HG03060 (cell line): ENCODE data around the gene HOMER1.

Source experiments
- ATAC-seq: cut with Tn5 transposase; IDR thresholded peaks from one replicate; pipeline ENCODE4 v1.9.1; 2021; ENCODE audit warnings: low read depth, moderate number of reproducible peaks; ENCODE audit not compliant: unreplicated experiment

HOMER1 gene, protein sequence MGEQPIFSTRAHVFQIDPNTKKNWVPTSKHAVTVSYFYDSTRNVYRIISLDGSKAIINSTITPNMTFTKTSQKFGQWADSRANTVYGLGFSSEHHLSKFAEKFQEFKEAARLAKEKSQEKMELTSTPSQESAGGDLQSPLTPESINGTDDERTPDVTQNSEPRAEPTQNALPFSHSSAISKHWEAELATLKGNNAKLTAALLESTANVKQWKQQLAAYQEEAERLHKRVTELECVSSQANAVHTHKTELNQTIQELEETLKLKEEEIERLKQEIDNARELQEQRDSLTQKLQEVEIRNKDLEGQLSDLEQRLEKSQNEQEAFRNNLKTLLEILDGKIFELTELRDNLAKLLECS

DNA sequence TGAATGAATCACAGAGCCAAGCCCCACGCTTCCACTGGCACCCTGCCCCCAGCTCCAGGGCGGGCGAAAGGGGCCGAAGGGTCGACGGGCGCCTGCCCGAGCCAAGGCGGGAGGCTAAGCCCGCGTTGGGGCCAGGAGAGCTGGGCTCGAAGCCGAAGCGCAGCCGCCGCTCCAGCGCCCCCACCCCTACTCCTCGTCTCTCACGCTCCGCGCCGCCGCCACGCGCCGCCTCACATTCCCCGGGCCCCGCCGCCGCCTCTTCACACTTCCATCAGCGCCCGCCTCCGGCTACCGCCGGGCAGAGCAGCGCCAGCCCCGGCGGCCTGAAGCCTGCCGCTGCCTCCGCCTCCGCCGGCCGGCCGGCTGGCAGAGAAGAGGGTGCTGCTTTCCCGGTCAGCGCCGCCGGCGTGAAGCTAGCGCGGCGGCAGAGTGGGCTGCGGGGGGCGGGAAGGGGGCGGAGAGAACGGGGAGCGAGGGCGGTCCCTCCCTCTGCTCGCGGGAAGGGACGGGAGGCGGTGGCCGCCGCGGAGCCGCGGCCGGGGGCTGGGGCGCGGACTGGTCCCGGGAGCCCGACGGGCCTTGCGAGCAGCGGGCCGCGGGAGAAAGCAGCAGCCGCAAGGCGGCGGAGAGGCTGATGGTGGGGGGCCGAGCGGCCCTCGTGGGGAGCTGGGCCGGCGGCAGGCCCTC is at the start of gene HOMER1:
HOMER1 (minus strand) TSS at position 431 of the 687 bp plus-strand sequence. CDS start 1,360 bp downstream, outside the sequence.
- ATAC-seq, result peak; percentile 19

DNA sequence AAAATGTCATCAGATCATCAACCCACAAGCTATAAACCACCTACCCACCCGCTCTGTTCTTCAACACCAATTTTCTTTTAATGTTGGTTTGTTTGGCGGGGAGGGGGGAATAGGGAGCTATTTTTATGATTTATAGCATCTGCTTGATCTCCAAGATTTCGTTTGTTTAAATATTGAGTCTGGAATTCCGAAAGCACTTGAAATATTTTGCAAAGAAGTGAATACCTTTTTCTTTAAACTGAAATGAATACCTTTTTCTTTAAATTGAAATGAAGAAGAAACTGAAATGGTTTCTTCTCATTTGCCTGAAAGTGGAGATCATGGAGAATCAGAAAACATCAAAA is 49.3 kb upstream of the HOMER1 start:
- ATAC-seq, result no peak

DNA sequence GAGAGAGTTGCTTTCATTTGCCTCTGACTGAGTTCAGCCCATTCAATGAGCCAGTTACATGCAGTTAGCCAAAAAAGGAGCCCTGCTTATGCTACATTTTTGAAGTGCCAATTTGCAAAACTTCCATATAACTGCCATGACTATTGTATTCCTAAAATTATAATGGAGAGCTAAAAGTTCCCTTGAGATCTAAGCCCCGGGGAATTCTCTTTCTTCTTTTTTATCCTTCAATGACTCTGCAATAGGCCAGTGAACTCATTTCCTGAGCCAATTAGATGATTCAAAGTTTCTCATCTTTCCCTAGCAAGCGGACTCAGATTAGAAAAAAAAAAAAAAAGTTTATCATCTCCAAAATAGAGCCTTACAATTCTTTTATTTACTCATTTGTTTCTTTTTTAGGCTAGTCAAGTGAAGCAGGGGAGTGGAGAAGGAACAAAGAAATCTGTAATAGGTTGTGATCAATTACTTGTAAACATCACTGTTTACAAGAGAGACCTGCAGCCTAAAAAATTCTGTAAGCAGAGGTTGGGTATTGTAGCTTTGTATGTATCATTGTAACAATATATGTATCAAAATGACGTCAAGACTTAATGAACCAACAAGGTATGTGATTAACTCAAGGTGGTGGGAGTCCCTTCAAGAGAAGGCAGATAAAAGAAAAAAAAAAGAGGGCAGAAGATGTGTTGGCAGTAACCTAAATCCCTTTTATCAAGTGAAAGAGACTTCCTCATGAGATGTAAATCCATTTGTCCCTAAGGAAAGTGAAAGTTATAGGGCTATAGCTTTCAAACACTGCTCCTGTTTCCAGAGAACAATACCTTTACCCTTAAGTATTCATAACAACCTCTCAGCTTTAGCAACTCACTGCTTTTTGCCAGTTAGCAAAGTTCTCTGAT is 48.7 kb upstream of the HOMER1 start:
- ATAC-seq, result no peak

DNA sequence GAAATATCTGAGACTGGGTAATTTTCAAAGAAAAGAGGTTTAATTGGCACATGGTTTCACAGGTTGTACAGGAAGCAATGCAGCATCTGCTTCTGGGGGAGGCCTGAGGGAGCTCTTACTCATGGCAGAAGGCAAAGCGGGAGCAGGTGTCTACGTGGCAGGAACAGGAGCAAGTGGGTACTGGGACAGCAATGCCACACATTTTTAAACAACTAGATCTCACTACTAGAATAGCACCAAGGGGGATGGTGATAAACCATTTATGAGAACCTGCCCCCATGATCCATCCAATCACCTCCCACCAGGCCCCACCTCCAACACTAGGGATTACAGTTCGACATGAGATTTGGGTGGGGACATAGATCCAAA is 47.6 kb upstream of the HOMER1 start:
- no peak for ATAC-seq

DNA sequence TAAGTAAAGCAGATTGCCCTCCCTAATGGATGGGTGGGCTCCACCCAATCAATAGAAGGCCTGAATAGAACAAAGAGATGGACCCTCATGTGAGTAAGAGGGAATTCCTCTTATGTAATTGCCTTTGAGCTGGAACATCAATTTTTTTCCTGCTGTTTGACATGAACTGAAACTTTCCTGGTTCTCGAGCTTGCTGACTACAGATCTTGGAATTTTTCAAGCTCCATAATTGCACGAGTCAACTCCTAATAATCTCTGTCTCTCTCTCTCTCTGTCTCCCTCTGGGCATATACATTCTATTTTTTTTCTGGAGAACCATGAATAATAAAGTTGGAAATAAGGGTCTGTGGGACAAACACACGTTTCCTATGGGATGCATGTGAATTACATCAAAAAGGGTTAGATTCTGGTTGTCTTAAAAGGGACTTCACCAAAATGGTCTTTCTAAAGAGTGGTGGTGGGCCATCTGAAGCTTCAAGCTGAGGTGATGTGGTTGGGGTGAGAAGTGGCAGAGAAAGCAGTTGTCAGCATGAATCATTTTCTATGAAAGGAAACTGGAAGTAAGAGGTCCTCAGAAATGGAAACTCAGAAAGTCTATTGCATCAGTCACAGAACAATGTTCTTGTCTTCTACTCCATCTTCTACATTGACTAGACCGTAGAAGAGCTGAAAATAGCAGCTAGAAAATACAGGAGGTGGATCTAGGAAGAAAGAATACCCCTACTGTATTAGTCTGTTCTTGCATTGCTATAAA is 47.0 kb upstream of the HOMER1 start:
- peak; percentile 70 for ATAC-seq

DNA sequence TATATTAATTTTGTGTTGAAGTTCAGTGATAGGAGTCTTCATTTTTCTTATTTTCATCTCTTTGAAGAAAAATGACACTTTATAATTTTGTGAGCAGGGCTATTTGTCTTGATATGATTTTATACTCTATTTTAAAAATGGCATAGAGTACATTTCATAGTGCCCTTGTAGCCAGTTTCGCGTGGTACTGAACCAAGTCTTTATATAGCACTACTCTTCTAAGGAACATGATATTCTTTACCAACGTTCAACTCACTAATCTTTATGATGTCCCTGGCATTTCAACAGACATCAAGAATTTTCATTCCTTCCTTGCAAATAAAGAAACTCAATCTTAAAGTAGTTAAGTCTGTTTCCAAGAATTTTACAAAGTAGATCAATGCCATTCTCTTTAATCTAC is 41.5 kb upstream of the HOMER1 start:
- ATAC-seq, result no peak

DNA sequence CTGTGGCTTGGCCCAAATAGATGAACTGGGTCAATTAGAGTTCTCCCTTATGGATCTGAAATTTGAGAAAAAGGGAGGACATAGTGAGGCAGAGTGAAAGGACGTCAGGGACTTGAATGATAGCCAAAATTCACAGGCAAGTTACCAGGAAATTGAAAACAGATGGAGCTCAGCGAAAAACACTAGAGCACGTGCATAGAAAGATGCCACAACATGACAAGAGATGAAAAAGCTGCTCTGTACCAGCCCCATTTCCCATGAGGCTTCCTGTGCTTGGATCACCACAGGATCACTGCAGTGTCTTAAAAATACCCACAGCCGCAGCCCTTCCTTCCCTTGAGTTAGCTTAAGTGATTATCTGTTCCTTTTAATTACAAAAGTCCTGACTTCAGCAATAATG is 39.0 kb upstream of the HOMER1 start:
- no peak for ATAC-seq

DNA sequence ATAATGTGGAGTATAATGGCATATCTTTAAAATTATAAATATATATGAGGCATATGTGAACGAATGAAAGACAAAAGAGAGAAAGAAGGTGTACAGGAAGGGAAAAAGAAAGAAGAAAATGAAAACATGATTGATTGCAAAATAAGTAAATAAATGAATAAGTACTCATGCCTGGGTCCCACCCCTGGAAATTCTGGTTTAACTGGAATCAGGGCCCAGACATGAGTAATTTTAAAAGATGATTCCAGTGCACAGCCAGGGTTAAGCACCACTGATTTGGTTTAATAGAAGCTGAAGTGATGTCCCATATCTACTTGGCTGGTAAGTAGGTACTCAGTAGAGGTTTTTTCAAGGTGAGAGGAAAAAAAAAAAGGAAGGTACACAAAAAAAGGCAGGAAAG is 34.0 kb upstream of the HOMER1 start:
- ATAC-seq, result no peak

DNA sequence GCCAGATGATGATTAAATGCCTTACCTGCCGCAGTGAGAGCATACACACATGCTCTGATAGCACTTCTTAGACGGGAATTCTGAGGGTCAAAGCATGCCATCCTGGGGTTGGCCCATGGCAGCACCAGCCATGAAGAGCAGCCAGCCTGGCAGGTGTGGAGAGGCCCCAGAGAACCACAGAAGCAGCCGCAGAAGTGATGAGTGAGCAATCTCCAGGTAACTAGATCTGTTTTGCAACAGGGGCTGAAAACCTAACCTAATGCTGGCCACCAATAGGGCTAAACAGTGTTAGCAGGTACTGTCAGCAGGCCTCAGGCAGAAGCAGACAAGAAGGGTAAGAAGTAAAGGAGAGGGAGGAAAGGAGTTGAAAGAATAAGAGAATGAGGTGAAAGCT is 33.5 kb upstream of the HOMER1 start:
- no peak for ATAC-seq

DNA sequence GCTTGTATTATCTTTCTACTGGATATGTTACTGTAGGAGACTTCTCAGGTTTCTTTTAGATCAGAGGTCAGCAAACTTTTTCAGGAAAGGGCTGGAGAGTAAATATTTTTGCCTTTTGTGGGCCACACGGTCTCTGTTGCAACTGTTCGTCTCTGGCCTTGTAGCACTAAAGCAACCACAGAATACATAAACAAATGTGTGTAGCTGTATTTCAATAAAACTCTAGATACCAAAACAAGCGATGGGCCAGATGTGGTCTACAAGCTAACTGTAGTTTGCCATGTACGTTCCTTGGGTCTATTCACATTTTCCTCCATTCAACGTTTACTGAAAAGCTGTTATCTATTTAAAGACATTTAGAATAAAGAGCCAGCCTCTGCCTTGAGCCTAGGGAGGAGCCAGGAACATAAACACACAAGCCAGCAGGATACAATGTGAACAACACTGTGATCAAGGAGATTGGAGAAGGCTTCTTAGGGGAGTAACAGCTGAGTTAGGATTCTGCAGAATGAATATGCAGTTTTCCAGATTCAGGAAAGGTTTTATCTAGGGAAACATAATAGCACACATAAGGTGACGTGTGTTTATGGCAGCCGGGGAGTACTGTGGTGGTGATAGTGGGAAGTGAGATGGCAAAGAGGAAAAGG is 33.0 kb upstream of the HOMER1 start:
- ATAC-seq, result no peak

DNA sequence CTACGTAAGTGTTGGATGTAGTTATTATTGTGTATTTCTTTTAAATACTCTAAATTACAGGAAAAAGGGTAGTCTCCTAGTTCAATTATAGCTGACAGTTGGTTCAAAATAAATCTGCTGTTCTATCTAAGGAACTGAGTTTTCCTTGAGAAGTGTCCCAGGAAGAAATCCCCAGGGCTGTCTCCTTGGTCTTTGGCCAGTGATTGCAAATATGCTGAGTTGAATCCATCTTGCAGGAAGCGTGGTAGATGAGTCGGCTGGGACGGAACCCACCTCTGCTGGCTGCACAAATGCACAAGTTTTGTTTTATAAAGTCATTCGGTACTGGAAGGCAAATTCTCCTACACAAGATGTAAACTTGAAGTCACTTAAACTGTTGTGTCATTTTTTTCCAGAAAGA is 30.2 kb upstream of the HOMER1 start:
- no peak for ATAC-seq

DNA sequence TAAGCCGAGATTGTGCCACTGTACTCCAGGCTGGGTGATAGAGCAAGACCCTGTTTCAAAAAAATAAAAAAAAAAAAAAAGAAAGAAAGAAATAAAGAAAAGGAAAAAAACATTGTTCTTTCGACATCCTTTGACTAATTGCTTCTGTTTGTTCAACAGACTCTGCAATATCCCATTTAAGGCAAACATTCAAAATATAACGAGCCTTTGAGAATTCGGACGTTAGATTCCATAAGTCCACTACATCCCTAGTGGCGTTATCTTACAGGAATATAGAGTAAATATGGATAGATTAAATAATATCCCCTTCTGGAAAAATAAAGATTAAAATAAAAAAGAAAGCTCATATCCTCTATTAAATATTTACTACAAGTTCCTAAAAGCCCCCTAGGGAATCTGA is 27.0 kb upstream of the HOMER1 start:
- ATAC-seq, result no peak

DNA sequence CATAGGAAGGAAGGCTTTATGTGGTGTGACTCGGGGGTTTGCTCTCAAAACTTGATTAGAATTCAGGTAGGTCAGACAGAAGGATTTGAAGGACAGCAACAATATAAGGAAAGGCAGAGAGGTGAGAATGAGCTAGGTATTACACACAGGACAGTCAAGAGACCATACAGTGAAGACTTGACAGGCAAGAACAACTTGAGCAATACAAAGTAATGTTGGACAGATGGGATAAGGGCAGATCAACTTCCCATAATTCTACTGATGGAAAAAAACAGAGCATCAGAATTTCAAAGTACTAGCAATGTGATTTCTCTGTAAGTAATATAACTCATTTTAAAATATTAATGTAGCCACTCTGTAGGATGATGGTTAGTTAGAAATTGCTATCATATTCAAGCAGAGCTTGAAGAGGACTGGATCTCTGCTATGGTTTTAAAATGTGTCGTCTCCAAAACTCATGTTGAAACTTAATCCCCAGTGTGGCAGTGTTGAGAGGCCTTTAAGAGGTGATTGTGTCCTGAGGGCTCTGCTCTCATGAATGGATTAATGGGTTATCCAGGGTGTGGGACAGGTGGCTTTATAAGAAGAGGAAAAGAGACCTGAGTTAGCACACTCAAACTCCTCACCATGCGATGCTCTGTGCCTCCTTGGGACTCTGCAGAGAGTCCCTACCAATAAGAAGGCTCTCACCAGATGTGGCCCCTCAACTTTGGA is 22.4 kb upstream of the HOMER1 start:
- ATAC-seq, result no peak

DNA sequence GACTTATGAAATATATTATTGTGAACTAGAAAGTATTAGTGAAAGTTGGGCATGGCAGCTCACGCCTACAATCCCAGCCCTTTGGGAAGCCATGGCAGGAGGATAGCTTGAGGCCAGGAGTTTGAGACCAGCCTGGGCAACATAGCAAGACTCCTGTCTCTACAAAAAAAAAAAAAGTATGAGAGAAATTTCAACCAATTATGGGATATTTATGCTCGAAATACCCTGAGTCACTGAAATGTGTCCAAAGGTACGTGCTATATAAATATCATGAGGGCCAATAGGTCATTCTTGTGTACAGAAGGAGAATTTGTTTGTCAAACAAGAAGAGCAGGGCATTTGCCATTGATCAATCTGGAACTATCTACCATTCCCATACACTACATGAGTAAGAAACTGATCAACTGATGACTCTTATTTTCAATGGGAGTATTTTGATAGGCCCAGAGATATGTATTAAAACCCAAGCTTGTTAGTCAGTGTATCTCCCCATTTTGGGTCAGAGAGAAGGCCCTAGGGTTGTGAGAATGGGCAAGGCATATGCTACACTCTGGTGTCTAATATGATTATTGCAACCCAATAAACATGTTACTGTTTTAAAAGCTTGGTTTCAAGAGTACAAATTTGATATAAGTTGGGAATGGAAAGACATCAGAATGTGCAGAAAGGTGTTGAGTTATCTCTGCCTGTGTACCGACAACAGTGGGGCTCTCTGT is 21.7 kb upstream of the HOMER1 start:
- ATAC-seq, result no peak

DNA sequence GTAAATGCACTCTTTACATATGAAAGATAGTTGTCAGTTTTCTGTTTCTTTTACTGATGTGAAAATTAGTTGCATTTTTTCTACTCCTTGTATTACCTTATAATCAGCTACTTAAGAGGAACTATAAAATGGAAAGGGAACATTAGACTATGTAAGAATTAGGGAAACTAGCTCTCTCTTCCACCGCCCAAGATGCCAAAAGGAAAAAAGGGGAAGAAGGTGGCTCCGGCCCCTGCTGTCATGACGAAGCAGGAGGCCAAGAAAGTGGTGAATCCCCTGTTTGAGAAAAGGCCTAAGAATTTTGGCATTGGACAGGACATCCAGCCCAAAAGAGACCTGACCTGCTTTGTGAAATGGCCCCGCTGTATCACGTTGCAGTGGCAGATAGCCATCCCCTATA is 15.2 kb upstream of the HOMER1 start:
- ATAC-seq, result no peak

DNA sequence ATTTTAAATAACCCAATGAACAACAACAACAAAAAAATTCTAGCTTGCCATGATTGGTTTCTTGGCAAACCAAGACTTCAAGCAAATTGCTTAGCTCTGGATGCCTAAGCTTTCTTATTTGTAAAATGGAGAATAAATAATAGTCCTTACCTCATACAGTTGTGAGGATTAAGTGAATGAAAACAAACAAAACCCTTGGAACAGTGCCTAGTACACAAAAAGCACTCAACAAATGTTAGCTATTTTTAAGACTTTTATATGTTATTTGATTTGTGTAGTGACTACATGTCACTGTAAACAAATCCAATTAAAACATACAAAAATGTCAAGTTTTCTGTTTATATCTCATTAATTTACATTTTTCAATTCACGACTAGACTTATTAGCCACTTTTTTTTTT is 13.5 kb upstream of the HOMER1 start:
- no peak for ATAC-seq

DNA sequence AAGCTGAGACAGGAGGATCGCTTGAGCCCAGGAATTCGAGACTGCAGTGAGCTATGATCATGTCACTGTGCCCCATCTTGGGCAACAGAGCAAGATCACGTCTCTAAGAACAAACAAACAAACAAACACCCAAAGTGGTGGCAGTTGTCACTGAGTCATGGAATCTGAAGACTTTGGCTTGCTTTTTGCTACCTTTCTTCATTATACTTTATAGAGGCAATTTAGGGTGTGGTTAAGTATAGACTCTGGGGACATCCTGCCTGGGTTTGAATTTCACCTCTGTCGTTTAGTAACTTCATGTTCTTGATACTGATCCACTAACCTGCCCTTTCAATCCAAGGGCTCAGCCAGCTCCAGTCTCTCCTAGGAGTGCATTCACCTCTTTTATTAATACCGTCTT is 13.0 kb upstream of the HOMER1 start:
- no peak for ATAC-seq

DNA sequence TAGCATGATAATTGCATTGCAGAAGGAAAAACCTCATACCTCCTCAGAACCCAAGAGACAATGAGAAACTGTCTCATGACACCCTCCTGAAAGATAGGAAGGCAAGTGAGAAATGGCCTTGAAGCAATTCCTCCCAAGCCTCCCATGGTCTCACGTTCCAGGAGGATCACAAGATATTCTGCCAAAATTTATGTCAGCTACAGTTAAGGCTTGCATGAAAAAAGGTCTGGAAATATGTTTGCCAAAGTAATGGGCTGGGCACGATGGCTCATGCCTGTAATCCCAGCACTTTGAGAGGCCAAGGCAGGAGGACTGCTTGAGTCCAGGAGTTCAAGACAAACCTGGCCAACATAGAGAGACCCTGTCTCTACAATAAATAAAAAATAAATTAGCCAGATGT is 12.6 kb upstream of the HOMER1 start:
- ATAC-seq, result no peak

DNA sequence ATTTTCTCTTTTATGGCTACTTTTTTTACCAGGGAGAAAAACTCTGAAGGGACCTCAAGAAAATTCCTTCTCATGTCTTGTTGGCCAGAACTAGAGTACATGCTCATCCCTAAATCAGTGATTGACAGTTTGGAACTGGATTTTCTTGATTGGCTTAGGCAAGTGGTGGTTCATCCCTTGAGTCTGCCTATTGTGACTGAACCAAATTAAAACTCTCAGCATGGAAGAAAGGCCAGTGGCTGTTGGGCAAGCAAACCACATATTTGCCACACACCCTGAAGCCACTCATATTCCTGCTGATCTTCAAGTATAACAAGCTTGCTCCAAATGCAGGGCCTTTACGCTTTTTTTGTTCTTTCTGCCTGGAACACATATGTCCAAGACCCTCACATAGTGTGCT is 7.2 kb upstream of the HOMER1 start:
- no peak for ATAC-seq
